GM19099 (cell line): ENCODE data around the gene ZFAND2B.

Source experiments
- POLR2A ChIP-seq: IDR thresholded peaks from 3 replicates; pipeline ENCODE4 v1.6.1; 2011; ENCODE audit warnings: low read depth; ENCODE audit not compliant: insufficient read length; ENCODE audit errors: extremely low read depth

ZFAND2B gene

GRCh38 chr2:219206328-219207133 lies at the start of gene ZFAND2B:
Gene ZFAND2B (plus strand): TSS chr2:219206782. CDS start chr2:219206988, 206 bp downstream.
- TF ChIP-seq POLR2A = peak; percentile 98

DNA sequence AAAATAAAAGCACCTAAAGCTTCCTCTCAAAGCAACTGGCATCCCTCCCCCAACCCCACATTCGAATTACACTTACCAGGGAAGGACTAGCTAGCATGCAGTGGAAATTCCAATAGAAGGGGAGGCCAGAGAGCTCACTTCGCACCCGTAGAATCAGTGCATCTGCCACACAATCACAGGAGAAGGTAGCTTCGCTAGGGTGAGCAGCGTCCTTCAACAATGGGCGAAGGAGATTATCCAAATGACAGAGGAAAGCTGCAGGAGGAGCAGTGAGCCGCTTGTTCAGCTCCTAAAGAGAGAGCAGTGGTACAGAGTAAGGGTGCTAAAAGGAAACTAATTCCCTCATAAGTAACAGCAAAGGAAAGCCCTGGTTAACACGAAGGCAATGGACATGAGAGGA lies 49.2 kb upstream of the ZFAND2B start:
- TF ChIP-seq POLR2A = no peak

GRCh38 chr2:219158025-219158424 lies 48.6 kb upstream of the ZFAND2B start:
- no peak for TF ChIP-seq POLR2A

DNA sequence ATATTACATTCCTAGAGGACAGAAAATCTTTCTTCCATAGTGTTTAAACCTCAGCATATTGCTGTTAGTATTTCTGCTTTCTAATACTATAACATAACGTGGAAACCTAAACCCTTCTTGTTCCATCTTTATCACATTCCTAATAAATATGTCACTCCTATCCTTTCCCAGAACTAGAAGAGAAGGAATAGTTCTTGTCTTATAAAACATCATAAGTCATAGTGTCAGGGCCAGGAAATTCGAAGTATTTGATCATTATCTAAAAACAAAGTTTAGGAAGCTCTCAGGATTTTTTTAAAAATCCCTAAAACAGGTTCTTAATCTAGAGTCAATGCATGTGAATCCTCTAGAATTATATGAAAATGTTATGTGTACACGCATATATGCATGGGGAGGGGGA lies 48.0 kb upstream of the ZFAND2B start:
- TF ChIP-seq POLR2A = no peak

- no peak for TF ChIP-seq POLR2A
These were observed 46.8 kb upstream of the ZFAND2B start for GRCh38 chr2:219159771-219160185.

- TF ChIP-seq POLR2A = peak; percentile 85
These were observed 46.2 kb upstream of the ZFAND2B start, which contains the start of gene NHEJ1 for GRCh38 chr2:219160186-219161017. Gene NHEJ1 (minus strand): TSS chr2:219160815. CDS start chr2:219158362, 2,453 bp downstream.

- no peak for TF ChIP-seq POLR2A
These were observed 45.5 kb upstream of the ZFAND2B start for GRCh38 chr2:219161097-219161496.

GRCh38 chr2:219163156-219163555 lies 43.4 kb upstream of the ZFAND2B start:
- TF ChIP-seq POLR2A = no peak

- no peak for TF ChIP-seq POLR2A
These were observed 41.3 kb upstream of the ZFAND2B start for GRCh38 chr2:219165058-219165911.

- no peak for TF ChIP-seq POLR2A
These were observed 38.6 kb upstream of the ZFAND2B start for GRCh38 chr2:219167997-219168396.

- no peak for TF ChIP-seq POLR2A
These were observed 38.1 kb upstream of the ZFAND2B start for GRCh38 chr2:219168526-219168925.

GRCh38 chr2:219168932-219169331 lies 37.6 kb upstream of the ZFAND2B start:
- no peak for TF ChIP-seq POLR2A

DNA sequence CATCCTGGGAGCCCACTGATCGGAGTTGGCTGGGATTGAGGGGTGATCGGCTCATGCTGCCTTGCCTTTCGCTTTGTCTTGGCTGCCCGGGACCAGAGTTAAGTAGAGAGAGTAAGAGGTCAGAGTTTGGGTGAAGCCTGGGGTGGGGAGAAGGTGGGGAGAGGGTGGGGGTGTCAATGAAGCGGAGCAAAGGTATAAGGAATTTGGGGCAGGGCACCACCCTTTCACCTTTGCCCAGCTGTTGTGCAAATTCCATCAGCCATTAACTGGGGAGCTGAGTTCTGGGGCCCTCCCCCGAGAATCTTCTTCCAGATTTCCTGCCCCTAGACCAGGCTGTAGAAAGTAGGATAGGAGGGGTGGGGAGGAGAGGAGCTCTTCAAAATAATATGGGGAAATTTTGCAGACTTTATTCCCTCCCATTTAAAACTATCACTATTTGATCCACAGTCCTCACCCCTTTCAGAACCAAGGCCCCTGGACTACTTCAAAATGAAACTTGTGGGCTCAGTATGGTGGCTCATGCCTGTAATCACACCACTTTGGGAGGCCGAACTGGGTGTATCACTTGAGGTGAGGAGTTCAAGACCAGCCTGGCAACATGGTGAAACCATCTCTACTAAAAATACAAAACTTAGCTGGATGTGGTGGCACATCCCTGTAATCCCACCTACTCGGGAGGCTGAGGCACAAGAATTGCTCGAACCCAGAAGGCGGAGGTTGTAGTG lies 36.5 kb upstream of the ZFAND2B start, which contains the start of gene SLC23A3:
SLC23A3 (minus strand) TSS at position 100 of the 725 bp plus-strand sequence; CDS start at position 55, 45 bp downstream.
- no peak for TF ChIP-seq POLR2A

GRCh38 chr2:219171231-219171651 lies 35.3 kb upstream of the ZFAND2B start:
- TF ChIP-seq POLR2A = no peak
